Stimulated activated CD8-positive, alpha-beta memory T cell treated with anti-CD3 and anti-CD28 coated beads, Interleukin-2, amount 100 ng/mL, for 1 hour (primary cell): ENCODE measurements around the gene TMTC4.
"Not testable (repeated sequence)": the region's sequence is repeated elsewhere in the genome, so short reads cannot be mapped to it uniquely, and the experiment has no call there.

Experiments
- DNase-seq, 2 donors: peaks; one replicate each; pipeline ENCODE4 v3.0.0-alpha.2; 2020; ENCODE audit warnings: low read depth in 2 of 2

The TMTC4 gene

GRCh38 chr13:100674572-100674871, at the start of gene TMTC4:
Gene TMTC4, minus strand, starts transcription at chr13:100674795. Its CDS starts 4,433 bp downstream, at chr13:100670362.
- no peak for DNase-seq

- DNase-seq = no peak
Measured at GRCh38 chr13:100722517-100722916, 47.9 kb upstream of the TMTC4 start.

GRCh38 chr13:100721885-100722512, 47.4 kb upstream of the TMTC4 start:
- DNase-seq = peak in 1 of 2 donors; percentile 30

- no peak for DNase-seq
Measured at GRCh38 chr13:100715604-100716003, 41.0 kb upstream of the TMTC4 start.

- DNase-seq = no peak
Measured at GRCh38 chr13:100714478-100714877, 39.9 kb upstream of the TMTC4 start.

GRCh38 chr13:100710176-100710575, 35.6 kb upstream of the TMTC4 start:
- DNase-seq = no peak

- no peak for DNase-seq
Measured at GRCh38 chr13:100707818-100708740, 33.5 kb upstream of the TMTC4 start.

- not testable (repeated sequence) for DNase-seq
Measured at GRCh38 chr13:100698331-100698730, 23.7 kb upstream of the TMTC4 start.

GRCh38 chr13:100695509-100695773, 20.8 kb upstream of the TMTC4 start:
- no peak for DNase-seq

- DNase-seq = no peak
Measured at GRCh38 chr13:100694722-100695508, 20.3 kb upstream of the TMTC4 start.

GRCh38 chr13:100689191-100689590, 14.6 kb upstream of the TMTC4 start:
- DNase-seq = no peak

- no peak for DNase-seq
Measured at GRCh38 chr13:100680131-100680530, 5.5 kb upstream of the TMTC4 start.

- not testable (repeated sequence) for DNase-seq
Measured at GRCh38 chr13:100677128-100677527, 2.5 kb upstream of the TMTC4 start.

- no peak for DNase-seq
Measured at GRCh38 chr13:100675661-100676129, 1.1 kb upstream of the TMTC4 start.

GRCh38 chr13:100674872-100675660, 471 bp upstream of the TMTC4 start:
- DNase-seq = peak; percentile 99 to 100

- peak; percentile 9 to 26 for DNase-seq
Measured at GRCh38 chr13:100673713-100674571, 653 bp downstream of the TMTC4 start.

- no peak for DNase-seq
Measured at GRCh38 chr13:100673376-100673712, 1.3 kb downstream of the TMTC4 start.

- no peak for DNase-seq
Measured at GRCh38 chr13:100671389-100672182, 3.0 kb downstream of the TMTC4 start.

GRCh38 chr13:100668408-100668807, 6.2 kb downstream of the TMTC4 start:
- no peak for DNase-seq

GRCh38 chr13:100667894-100668293, 6.7 kb downstream of the TMTC4 start:
- DNase-seq = no peak
